ENCODE data around the gene TMEM238.

The TMEM238 gene

DNA sequence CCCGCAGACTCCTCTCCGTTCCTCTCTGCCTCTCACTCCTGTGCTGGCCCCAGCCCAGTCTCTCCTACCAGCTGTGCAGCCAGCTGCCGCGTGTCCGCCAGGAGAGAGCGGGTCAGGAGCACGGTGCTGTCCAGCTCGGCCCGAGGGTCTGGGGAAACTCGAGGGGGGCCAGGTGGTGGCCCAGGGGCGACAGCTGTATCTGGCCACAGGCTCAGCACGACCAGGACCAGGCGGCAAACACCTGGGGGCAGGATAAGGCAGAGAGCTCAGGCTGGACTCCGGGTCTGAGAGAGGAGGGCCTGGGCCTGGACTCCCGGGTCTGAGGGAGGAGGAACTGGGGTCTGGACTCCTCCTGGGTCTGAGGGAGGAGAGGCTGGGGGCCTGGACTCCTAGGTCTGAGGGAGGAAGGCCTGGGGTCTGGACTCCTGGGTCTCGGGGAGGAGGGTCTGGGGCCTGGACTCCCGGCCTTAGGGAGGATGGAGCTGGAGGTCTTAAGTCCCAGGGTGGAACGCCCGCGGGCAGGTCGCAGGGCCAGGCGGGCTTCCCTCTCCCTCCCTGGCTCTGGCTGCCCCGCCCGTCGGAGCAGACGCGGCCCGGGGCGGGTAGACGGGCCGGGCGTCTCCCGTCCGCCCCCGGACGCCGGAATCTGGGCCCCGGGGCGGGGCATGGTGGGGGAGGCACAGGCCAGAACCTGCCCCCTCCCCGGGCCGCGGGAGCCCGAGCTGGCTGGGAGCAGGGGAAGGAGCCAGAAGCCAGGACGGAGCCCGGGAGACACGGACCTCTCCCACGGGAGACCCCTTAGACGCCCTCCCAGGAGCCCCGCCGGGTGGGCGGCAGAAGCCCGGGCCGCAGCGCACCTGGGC is 15.2 kb downstream of the TMEM238 start:
- H3K36me3 ChIP-seq (ENCODE audit: control insufficient read depth, insufficient read depth, low read length) = no peaks in the 10 kb centered on the region
- no peak overlapping the region for H3K4me3 ChIP-seq (replicated peaks; ENCODE audit: low read depth, low read length)
- TF ChIP-seq, protein P1, sequence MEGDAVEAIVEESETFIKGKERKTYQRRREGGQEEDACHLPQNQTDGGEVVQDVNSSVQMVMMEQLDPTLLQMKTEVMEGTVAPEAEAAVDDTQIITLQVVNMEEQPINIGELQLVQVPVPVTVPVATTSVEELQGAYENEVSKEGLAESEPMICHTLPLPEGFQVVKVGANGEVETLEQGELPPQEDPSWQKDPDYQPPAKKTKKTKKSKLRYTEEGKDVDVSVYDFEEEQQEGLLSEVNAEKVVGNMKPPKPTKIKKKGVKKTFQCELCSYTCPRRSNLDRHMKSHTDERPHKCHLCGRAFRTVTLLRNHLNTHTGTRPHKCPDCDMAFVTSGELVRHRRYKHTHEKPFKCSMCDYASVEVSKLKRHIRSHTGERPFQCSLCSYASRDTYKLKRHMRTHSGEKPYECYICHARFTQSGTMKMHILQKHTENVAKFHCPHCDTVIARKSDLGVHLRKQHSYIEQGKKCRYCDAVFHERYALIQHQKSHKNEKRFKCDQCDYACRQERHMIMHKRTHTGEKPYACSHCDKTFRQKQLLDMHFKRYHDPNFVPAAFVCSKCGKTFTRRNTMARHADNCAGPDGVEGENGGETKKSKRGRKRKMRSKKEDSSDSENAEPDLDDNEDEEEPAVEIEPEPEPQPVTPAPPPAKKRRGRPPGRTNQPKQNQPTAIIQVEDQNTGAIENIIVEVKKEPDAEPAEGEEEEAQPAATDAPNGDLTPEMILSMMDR (IDR thresholded peaks at IDR 0.05; ENCODE audit: insufficient read depth, low read length, poor library complexity, severe bottlenecking) = no peak
- no peaks in the 10 kb centered on the region; the same call in none of the 2 replicates for H3K27me3 ChIP-seq (replicated peaks; ENCODE audit: control insufficient read depth, insufficient read depth, low read length)
- DNase-seq (ENCODE audit: extremely low read depth, insufficient read length) = no peak

DNA sequence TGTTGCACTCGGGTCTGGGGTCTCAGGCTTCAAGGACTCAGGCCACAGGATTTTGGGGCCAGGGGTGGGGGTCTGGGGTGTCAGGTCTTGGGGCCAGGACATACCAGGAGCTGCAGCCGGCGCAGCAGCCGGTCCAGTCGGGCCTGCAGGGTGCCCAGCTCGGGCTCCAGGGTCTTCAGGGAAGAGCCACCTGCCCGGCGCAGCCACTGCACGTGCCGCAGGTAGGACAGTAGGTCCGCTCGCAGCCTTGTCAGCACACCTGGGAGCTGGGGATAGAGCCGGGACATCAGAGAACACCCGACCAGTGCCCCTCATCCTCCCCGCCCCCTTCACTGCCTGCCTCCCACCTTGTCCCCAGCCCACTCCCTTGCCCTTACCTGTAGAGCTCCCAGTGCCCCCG is 16.0 kb downstream of the TMEM238 start:
- TF ChIP-seq, protein P1 (IDR thresholded peaks at IDR 0.05; ENCODE audit: insufficient read depth, low read length, poor library complexity, severe bottlenecking) = no peak
- Histone ChIP-seq H3K4me3 (replicated peaks; ENCODE audit: low read depth, low read length) (no peak overlapping the region), H3K27me3 (replicated peaks; ENCODE audit: control insufficient read depth, insufficient read depth, low read length) (no peaks in the 10 kb centered on the region; the same call in none of the 2 replicates), H3K36me3 (ENCODE audit: control insufficient read depth, insufficient read depth, low read length) (no peaks in the 10 kb centered on the region)
- no peak for DNase-seq (ENCODE audit: extremely low read depth, insufficient read length)

DNA sequence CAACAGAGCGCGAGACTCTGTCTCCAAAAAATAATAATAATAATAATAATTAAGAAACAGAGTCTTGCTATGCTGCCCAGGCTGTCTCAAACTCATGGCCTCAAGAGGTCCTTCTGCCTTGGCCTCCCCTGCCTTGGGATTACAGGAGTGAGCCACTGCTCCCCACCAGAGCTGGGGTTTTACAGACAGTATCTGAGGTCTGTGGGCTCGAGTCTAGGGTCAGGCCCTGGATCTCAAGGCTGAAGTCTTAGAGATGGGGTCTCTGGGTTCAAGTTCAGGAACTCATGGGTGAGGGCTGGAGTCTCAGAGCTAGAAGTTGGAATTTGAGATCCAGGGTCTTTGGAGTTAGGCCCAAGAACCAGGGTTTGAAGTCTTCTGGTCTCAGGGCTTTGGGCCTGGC is 17.3 kb downstream of the TMEM238 start:
- Histone ChIP-seq H3K27me3 (replicated peaks; ENCODE audit: control insufficient read depth, insufficient read depth, low read length) (no peaks in the 10 kb centered on the region; the same call in none of the 2 replicates), H3K36me3 (ENCODE audit: control insufficient read depth, insufficient read depth, low read length) (no peaks in the 10 kb centered on the region), H3K4me3 (replicated peaks; ENCODE audit: low read depth, low read length) (no peak overlapping the region)
- TF ChIP-seq, protein P1 (IDR thresholded peaks at IDR 0.05; ENCODE audit: insufficient read depth, low read length, poor library complexity, severe bottlenecking) = no peak
- no peak for DNase-seq (ENCODE audit: extremely low read depth, insufficient read length)

DNA sequence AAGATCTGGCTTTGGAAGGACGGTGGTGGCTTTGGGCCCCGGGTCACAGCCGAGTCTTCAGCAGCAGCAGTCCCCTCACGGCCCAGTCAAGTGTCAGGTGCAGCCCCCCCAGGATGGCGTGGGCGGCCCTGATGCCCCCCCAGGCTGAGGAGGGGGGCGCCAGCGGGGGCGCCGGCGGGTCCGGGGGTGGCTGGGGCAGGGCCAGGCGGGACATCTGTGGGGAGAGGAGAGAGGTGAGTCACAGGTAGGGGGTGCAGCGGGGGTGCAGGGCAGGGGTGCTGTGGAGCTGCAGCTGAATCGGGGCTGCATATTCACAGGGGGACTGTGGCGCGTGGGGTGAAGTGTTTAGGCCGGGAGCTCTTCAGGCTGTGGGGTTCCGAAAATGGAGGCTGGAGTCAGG is 18.1 kb downstream of the TMEM238 start:
- Histone ChIP-seq H3K36me3 (ENCODE audit: control insufficient read depth, insufficient read depth, low read length) (no peaks in the 10 kb centered on the region), H3K27me3 (replicated peaks; ENCODE audit: control insufficient read depth, insufficient read depth, low read length) (no peaks in the 10 kb centered on the region; the same call in none of the 2 replicates), H3K4me3 (replicated peaks; ENCODE audit: low read depth, low read length) (no peak overlapping the region)
- DNase-seq (ENCODE audit: extremely low read depth, insufficient read length) = no peak
- TF ChIP-seq, protein P1 (IDR thresholded peaks at IDR 0.05; ENCODE audit: insufficient read depth, low read length, poor library complexity, severe bottlenecking) = no peak

DNA sequence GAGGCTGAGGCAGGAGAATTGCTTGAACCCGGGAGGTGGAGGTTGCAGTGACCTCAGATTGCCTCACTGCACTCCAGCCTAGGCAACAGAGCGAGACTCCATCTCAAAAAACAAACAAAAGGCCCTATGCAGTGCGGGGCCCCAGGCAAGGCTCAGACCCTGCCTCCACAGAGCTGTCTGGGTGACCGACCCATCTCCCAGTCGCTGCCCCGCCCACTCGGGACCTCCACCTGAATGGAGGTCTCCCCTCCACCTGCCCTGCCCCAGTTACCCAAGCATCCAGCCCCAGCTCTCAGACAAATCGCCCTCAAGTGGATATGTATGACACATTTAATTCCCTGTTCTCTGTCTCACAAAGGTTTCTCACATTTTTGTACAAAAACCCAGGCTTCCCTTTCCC is 18.8 kb downstream of the TMEM238 start:
- TF ChIP-seq, protein P1 (IDR thresholded peaks at IDR 0.05; ENCODE audit: insufficient read depth, low read length, poor library complexity, severe bottlenecking) = no peak
- H3K27me3 ChIP-seq (replicated peaks; ENCODE audit: control insufficient read depth, insufficient read depth, low read length) = no peaks in the 10 kb centered on the region; the same call in 1 of the 2 replicates
- H3K36me3 ChIP-seq (ENCODE audit: control insufficient read depth, insufficient read depth, low read length) = no peaks in the 10 kb centered on the region
- H3K4me3 ChIP-seq (replicated peaks; ENCODE audit: low read depth, low read length) = no peak overlapping the region
- no peak for DNase-seq (ENCODE audit: extremely low read depth, insufficient read length)

Data from GM06990 (cell line).